Vagina (tissue), 2 donors: Measurements from ENCODE around the gene PPDPF.

Experiments used
- POLR2A ChIP-seq, 2 donors: fragments of 450-650 bp; IDR thresholded peaks; one replicate each; pipeline ENCODE4 v1.6.1; 2017; ENCODE audit warnings: antibody characterized with exemption in 2 of 2, mild to moderate bottlenecking in 2 of 2, moderate library complexity in 2 of 2
- POLR2AphosphoS5 ChIP-seq, 2 donors: sonication (generic); formaldehyde crosslinking; IDR thresholded peaks; one replicate each; pipeline ENCODE4 v1.9.0; 2017; ENCODE audit warnings: antibody characterized with exemption in 2 of 2, mild to moderate bottlenecking in 2 of 2, low read depth in 1 of 2; ENCODE audit not compliant: insufficient read depth in 1 of 2
- TF ChIP-seq, protein P1 (sequence below), 3 experiments: fragments of 450-650 bp in 2 of 3; fragments of 200-600 bp in 1 of 3; sonication (generic) in 1 of 3; IDR thresholded peaks; one replicate each; pipeline ENCODE4 v1.5.1; 2017 to 2019; ENCODE audit warnings: antibody characterized with exemption in 3 of 3, mild to moderate bottlenecking in 2 of 3, moderate library complexity in 2 of 3

DNA sequence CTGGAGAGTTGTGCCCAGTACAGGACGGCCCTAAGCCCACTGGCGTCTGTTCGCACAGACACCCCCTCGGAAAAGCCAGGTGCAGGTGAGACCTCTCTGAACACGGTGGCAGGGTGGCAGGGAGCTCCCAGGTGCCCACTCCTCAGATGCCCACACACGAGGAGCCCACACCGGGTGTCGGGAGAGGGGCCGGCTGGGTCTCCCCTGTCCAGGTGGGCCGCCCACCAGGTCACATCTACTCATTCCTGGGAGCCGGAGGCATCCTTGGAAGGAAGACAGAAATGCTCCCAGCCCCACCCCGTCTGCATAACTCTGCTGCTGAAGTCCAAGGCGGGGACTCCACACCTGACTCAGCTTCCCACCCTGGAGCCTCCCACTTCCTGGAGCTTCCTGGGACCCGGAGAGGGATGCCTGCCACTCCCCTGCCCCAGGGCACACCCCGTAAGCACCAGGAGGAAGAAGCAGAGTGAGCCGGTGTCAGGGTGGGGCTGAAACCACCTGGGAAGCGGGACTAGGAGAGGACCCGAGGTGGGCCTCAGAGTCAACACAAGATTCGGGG lies 24.5 kb downstream of the PPDPF start:
- TF ChIP-seq, protein P1, sequence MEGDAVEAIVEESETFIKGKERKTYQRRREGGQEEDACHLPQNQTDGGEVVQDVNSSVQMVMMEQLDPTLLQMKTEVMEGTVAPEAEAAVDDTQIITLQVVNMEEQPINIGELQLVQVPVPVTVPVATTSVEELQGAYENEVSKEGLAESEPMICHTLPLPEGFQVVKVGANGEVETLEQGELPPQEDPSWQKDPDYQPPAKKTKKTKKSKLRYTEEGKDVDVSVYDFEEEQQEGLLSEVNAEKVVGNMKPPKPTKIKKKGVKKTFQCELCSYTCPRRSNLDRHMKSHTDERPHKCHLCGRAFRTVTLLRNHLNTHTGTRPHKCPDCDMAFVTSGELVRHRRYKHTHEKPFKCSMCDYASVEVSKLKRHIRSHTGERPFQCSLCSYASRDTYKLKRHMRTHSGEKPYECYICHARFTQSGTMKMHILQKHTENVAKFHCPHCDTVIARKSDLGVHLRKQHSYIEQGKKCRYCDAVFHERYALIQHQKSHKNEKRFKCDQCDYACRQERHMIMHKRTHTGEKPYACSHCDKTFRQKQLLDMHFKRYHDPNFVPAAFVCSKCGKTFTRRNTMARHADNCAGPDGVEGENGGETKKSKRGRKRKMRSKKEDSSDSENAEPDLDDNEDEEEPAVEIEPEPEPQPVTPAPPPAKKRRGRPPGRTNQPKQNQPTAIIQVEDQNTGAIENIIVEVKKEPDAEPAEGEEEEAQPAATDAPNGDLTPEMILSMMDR (IDR thresholded peaks at IDR 0.05) = no peak
- TF ChIP-seq POLR2A (IDR thresholded peaks at IDR 0.05) = no peak
- no peak for TF ChIP-seq POLR2AphosphoS5 (IDR thresholded peaks at IDR 0.05; ENCODE audit: insufficient read depth in 1 of 2, low read depth in 1 of 2)
